Activated naive CD4-positive, alpha-beta T cell (primary cell): ENCODE measurements around the gene SLC16A1.

ENCODE experiments used
- DNase-seq, 4 experiments: peaks; one replicate each; lab custom pipeline; 2025; lab: John Stamatoyannopoulos, UW

SLC16A1 gene

GRCh38 chr1:112882271-112882744 is 73.7 kb downstream of the SLC16A1 start:
- DNase-seq: no peak

GRCh38 chr1:112881742-112882127 is 74.3 kb downstream of the SLC16A1 start:
- DNase-seq: no peak

DNA sequence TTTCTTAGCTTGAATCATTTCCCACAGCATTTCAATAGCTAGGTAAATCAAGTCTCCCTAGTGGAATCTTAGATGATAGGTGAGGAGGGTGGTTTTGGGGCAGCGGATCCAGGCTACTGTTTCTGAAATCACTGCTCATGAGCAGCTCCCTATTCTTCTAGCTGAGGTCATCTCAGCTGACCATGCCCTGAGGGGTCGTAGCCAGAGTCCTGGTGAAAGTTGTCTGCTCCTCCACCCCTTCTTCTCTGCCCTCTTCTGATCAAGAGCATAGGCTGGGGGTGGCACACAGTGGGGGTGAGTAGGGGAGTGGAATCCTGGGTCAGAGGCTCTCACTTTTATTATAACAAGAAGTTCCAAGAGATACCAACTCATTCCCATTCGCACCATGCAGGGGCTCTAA is 76.2 kb downstream of the SLC16A1 start:
- no peak for DNase-seq

DNA sequence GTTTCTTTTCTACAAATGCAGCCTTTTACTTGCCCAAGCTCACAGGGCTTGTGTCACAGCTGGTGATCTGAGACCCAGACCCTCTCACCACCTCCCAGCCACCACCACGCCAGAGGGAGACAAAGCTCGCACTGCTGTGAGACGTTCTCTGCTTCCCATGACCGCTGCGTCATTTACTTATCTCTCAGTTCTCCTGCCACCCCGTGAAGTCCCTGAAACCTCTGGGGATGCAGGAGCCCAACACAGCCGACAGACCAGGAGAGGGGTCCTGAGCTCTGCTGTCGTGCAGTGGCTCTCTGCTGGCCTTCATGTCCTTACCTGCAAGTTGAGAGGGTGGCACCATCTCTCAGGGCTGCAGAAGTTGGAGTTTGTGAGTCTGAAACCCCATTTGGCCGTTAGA is 77.7 kb downstream of the SLC16A1 start:
- DNase-seq: no peak

DNA sequence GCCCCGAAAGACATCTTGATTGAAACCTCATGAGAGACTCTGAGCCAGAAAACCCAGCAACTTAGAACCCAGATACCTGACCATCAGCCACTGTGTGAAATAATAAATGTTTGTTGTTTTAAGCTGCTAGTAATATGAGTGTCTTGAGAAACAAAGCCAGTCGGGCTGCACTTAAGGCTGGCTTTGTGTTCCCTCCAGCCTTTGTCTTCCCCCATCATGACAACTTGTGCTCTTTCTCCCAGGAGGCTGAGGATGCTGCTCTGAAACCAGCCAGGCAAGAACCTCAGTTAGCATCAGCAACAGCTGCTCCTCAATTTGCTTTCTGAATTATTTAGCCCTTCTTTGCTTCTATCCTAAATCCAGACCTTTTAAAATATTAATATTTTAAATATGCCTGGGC is 78.2 kb downstream of the SLC16A1 start:
- no peak for DNase-seq

DNA sequence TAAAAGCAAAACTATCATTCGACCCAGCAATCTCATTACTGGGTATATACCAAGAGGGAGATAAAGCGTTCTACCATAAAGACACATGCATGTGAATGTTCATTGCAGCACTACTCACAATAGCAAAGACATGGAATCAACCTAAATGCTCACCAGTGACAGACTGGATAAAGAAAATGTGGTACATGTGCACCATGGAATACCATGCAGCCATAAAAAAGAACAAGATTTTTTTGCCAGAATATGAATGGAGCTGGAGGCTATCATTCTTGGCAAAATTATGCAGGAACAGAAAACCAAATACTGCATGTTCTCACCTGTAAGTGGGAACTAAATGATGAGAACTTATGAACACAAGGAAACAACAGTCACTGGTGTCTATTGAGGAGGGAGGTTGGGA is 79.7 kb downstream of the SLC16A1 start:
- DNase-seq: no peak

GRCh38 chr1:112872551-112872962 is 83.4 kb downstream of the SLC16A1 start:
- DNase-seq: no peak

DNA sequence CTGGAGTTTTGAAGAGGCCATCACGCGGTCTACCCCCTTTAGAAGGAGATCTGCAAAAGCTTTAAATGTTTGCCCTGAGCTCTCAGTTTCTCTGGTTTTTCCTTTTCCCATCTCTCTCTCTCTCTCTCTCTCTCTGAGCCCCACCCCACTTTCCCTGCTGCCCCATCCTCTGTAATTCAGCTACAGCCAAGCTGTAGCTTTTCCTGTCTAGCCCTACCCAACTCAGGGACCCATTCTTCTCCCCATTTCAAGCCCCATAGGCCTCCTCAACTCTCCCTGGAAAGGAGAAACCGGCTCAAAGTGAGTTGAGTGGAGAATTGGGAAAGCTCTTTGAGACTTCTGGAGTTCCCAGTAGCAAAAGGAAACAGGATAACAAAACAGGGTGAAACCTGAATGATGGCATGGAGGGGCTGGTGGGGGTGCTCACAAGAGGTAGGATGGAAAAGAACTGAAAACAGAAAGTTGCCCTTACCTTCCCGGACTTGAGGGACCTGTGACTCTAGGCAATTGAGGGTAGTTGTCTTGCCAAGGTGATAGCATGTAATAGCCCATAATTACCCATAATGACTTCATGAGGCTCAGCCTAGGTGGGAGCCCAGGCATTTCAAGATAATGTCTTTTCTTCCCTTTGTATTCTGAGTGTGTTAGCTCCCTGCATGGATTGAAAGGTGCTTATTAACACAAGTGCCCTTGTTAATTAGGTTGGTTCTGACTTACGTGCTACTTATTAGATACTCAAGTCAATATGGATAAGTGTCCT is 84.9 kb downstream of the SLC16A1 start:
- no peak for DNase-seq

DNA sequence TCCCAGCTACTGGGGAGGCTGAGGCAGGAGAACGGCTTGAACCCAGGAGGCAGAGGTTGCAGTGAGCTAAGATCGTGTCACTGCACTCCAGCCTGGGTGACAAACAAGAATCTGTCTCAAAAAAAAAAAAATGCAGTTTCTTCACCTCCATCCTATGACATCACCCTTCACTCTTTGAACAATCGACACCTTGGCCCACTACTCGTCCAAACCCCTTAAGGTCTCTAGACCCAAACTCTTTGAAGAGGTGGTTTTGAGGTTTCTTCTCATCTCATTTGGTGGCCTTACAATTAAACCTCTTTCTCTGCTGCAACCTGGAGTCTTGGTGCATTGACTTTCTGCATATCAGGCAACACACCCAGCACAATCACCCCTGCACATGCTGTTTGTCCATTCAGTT is 86.1 kb downstream of the SLC16A1 start:
- no peak for DNase-seq

- no peak for DNase-seq
These were observed 87.8 kb downstream of the SLC16A1 start for GRCh38 chr1:112868191-112868590.

- no peak for DNase-seq
These were observed 89.0 kb downstream of the SLC16A1 start for GRCh38 chr1:112866981-112867380.

DNA sequence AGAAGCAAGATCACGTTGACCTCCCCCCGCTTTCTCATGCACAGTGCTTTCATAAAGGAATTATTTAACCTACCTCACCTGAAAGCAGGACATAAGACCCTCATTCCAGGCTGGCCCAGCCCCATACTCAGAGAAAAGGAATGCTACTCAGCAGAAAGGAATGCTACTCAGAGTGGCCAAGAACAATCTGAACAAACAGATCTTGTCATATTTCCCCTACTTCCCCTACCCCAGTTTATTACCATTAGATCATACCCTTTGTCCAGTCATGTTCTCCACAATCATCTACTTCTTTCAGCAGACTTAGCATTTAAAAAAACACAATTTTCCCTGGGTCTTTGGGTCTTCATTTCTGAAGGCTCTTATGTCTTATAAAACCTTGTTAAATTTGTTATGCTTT is 89.8 kb downstream of the SLC16A1 start:
- no peak for DNase-seq

DNA sequence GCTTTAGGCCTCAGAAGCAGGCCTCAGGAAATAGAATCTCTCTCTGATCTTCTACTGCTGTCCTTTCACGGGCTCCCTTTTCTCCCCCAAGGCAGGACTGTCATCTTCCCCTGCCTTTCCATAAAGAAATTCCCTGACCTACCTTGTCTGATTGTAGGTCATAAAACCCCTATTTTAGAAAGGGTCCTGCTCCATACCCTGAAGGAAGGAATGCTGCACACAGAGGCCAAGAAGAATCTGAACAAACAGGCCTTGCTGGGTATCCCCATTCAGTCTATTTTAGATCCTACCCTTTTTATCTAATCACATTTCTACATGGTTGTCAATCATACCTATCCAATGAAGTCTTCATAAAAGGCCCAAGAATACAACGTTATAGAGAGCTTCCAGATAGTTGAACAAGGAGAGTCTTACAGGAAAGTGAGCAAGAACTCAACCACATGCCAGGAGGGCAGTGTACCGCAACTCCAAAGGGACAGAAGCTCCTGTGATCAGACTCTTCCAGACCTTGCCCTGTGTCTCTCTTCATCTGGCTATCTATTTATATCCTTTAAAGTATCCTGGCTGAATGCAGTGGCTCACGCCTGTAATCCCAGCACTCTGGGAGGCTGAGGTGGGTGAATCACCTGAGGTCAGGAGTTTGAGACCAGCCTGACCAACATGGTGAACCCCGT is 93.1 kb downstream of the SLC16A1 start:
- DNase-seq: no peak
